ENCODE results near the gene CFAP97D2.
"Not testable (repeated sequence)": the region's sequence is repeated elsewhere in the genome, so short reads cannot be mapped to it uniquely, and the experiment has no call there.

Gene CFAP97D2

DNA sequence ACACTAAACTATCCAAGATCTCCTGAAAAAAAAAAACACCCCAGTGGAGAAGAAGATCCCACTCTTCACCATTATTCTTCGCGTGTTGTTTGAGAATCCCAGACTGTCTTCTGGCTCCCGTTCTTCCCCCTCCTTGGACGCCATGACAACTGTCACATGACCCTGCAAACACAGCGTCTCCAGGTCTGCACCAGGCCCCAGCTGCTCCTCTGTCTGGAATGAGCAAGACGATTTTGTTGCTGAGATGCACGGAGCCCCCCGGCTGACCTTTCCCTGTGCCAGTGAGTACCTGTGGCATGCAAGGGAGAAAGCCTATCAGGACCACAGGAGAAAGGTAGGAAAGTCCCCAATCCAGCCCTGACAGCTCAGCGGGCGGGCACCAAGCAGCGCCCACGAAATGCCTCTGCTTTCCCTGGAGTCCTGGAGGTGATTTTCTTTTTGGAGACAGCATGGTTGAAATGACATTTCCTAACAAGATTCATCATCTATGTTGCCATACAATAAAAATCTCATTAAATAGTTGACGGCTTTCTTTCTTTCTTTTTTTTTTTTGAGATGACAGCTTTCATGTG is at the start of gene CFAP97D2:
TSS of gene CFAP97D2 (plus strand) at position 171 of the 572 bp plus-strand sequence. CDS start at position 245, 74 bp downstream.
- no peak within 1 kb of the TSS for H3K4me3 ChIP-seq (ENCODE audit: low read depth, low read length)

DNA sequence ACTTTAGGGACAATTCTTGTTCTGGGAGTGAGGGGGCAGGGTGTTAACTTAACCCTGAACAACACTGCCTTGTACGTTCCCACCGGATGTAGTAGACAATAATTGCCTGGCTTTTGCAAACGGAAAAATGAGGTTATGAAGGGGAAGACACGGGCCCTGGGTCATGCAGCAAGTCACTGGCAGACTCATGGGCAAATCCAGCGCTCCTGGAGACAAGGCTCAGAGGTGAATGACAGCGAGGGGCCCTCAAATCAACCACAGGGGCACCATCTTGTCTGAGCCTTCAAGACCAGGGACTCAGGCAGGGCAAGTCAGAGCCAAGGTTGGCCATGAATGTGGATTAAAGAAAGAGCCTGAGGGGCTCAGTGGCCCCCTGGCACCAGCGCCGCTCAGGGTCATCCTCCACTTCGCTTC is 49.4 kb upstream of the CFAP97D2 start:
- no peak overlapping the region for H3K4me3 ChIP-seq (ENCODE audit: low read depth, low read length)

DNA sequence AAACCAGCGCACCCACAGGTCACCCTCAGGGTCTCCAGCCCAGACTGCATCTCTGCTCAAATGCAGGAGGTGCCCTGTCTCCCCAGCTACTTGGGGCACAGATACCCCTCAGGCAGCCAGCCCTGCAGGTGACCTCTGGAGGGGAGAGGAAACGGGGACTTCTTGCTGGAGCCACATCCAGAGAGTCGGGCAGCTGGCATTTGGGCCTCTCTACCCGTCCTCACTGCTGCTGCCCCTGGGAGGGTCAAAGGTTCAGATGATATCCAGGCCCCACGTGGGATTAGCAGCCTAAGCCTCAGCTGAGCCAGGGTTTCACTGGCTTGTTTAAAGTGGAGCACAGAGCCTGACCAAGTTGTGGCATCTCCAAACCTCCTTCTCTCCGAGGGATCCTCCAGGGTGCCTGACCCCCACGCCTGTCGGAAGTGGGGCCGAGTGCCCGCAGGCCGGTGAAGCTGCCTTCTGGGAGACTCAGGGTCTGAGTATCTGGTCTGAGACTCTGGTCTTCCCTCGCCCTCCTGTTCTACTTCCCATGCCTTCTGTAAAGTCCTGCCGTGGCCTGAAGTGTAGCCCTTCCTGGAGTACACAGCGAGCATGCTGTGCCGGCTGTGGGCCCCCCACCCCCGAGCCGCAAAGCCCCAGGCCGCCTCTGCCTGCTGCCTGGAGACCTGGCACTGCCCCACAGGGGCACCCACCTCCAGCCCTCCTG is 48.8 kb upstream of the CFAP97D2 start:
- no peak overlapping the region for H3K4me3 ChIP-seq (ENCODE audit: low read depth, low read length)

DNA sequence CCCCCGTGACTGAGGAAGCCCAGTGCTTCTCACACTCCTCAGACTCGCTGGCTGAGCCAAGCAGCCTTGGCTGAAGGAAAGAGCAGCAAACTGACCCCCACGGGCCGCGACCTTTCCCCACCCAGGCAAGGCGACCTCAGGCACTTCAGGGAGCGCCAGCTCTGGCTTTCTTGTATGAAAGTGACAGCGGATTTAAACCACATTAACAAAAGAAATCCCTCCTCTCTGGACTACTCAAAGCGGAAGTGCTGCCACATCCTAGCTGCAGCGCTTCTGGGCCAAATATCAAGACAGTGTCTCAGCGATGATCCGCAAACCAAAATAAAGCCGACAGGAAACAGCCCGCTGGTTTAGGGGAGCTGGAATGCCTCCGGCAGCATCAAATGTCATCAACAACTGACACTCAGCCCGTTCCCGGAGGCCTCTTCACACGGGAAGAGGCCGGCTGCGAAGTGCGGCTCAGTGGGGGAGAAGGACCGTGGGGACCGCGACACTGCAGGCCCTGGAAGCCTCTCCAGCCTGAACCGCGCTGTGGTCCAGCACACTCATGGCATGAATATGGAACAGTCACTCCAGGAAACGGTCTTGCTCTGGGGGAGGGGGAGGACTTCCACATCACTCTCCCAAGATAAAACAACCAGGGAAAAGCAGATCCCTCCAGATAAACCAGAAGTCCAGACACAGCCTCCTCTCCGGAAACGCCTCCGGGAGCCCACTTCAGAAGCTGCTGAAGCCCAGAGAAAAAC is 48.0 kb upstream of the CFAP97D2 start:
- peak overlapping the region; percentile 80 for H3K4me3 ChIP-seq (ENCODE audit: low read depth, low read length)

DNA sequence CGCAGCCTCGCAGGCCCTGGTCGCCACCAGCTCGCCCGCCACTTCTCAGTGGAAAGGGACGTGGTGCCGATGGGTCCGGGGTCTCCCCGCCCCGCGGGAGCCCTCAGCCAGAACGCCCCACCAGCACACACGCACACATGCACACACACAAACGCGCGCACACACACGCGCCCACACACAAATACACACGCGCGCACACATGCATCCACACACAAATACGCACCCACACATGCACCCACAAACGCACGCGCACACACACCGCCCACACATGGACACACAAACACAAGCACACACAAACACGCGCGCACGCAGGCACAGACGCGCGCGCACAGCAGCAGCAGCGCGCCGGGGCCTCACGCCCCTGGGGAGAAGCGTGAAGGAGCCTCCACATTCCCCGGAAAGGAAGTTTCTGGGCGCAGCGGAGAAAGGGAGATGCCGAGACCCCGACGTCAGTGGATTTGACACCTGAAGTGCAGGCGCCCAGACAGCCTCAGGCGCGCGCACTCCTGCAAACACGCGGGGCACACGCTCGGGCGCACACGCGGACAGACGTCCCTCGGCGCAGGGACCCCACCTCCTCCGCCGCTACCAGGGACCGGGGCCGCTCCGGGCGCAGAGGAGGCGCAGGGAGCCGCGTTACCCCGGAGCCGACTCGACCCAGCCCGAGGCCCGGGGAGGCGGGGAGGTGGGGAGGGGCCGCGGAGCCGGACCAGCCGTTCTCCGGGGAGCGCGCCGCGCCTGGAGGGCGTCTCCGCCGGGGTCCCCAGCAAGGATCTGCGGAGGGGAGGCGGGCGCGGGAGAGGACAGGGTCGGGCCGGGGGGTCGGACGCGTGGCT is 47.3 kb upstream of the CFAP97D2 start:
- peak overlapping the region; percentile 80 for H3K4me3 ChIP-seq (ENCODE audit: low read depth, low read length)

DNA sequence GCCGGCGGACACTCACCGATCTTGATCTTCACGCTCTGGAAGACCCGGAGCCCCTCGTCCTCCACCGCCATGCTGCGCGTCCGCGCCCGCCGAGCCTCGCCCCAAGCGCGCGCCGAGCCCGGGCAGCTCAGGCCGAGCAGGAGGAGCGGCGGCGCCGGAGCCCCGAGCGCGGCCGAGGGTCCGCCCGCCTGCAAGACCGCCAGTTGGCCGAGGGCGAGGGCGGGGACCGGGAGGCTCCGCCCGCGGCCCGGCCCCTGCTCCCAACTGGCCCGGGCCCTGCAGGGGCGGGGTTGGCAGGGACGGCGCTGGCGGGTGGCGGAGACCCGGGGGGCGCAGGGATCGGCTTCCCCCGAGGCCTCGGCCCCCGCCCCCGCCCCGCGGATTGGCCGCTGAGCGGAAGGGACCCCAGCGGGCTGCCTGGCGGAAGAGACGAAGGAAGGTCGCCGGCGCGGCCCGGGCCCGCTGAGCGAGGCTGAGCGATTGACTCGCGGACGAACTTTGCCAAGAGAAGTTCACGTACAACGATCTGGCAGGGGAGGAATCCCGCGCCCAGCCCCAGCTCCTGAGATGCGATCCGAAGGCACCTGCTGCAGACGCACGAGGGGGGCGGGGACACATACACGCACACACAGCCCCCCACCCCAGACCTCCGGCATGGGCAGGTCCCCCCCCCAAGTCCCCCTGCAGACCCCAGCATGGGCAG is 46.5 kb upstream of the CFAP97D2 start, which contains the start of gene RASA3:
TSS of gene RASA3 (minus strand) at position 205 of the 703 bp plus-strand sequence. CDS start at position 71, 134 bp downstream.
- H3K4me3 ChIP-seq (ENCODE audit: low read depth, low read length) = peak within 1 kb of the TSS; percentile 80

DNA sequence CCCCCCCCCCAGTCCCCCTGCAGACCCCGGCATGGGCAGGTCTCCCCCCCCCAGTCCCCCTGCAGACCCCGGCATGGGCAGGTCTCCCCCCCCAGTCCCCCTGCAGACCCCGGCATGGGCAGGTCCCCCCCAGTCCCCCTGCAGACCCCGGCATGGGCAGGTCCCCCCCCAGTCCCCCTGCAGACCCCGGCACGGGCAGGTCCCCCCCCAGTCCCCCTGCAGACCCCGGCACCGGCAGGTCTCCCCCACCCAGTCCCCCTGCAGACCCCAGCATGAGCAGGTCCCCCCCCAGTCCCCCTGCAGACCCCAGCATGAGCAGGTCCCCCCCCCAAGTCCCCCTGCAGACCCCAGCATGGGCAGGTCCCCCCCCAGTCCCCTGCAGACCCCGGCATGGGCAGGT is 45.9 kb upstream of the CFAP97D2 start:
- not testable (repeated sequence) for H3K4me3 ChIP-seq (ENCODE audit: low read depth, low read length)

DNA sequence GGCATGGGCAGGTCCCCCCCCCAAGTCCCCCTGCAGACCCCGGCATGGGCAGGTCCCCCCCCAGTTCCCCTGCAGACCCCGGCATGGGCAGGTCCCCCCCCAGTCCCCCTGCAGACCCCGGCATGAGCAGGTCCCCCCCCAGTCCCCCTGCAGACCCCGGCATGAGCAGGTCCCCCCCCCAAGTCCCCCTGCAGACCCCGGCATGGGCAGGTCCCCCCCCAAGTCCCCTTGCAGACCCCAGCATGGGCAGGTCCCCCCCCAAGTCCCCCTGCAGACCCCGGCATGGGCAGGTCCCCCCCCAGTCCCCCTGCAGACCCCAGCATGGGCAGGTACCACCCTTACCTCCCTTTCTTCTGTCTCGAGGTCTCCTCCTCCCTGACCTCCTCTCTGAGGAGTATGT is 45.5 kb upstream of the CFAP97D2 start:
- not testable (repeated sequence) for H3K4me3 ChIP-seq (ENCODE audit: low read depth, low read length)

DNA sequence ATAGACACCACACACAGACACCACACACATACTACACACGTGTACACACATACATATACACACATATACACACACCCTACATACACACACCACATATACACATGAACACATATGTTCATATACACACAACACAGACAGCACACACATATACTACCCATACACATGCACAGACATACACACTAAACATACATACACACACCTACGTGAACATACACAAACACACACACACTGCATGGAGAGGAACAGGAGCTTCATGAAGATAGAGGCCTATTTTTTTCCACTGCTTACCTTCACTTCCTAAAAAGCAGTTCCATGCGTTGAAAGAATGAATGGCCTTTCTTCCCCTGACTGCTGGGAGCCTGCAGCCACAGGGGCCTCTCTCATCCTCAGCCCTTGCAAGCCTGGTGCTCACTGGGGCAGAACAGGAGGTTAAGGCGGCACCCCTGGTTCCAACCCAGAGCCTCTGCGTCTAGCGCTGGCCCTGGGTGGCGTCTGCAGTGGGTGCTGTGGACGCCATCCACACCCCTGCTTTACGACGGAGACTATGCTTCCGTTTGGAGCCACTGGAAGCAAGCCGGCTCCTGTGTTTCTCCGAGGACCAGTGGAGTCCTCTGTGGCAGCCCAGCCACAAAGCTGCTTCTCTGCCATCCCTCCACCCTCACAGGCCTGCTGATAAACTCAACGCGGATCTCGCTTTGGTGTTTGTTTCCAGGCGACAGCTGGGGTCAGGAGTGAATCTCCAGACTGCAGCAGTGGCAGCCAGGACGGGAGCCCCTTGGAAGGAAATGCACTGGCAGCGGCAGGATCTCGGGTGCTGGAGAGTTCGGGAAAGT is 44.7 kb upstream of the CFAP97D2 start:
- no peak overlapping the region for H3K4me3 ChIP-seq (ENCODE audit: low read depth, low read length)

DNA sequence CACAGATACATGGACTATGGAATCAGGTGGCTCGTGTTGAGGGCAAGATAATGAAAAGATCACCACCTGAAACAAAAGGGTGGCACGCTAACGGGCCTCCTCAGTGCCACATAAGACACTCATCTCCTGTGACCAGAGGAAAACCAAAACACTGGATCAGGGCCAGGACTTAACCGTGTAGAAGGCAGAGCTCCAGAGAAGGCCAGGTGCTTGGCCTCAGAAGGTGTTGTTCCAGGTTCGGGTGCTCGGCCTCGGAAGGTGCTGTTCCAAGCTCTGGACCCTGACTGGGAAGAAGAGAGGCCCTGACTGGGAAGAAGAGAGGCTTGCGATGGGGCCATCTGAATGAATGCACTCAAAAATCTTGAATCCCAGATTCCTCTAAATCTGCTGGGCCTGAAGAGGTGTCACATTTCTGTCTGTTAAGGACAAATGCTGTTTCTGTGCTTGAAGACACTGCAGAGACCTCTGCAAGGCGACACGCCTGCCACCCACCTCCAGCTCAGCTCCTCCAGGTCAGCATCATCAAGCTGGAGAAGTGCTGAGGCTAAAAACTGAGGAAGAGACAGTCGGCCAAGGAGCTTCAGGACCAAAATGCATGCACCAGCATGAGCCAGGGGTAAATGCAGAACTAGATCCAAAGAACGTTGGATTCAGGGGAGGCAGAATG is 44.0 kb upstream of the CFAP97D2 start:
- H3K4me3 ChIP-seq (ENCODE audit: low read depth, low read length) = no peak overlapping the region

DNA sequence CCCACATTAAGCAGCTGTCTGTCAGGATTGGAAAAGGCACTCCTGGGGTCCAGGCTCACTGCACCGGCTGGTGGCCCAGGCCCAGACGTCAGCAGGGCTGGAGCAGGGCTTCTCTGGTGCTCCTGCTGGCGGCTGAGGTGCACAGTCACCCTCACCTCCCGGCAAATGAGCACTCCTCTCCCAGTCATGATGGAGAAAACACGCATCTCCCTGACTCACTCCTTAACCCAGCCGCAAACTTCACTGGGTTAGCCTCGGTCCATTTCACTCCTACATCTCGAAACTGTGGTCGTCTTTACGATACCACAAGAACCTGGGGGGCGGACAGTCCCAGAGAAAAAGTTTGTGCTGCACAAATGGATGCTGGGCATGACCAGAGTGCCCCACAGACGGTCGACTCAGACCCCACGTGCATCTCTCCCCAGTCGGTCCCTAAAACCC is 43.3 kb upstream of the CFAP97D2 start:
- no peak overlapping the region for H3K4me3 ChIP-seq (ENCODE audit: low read depth, low read length)

DNA sequence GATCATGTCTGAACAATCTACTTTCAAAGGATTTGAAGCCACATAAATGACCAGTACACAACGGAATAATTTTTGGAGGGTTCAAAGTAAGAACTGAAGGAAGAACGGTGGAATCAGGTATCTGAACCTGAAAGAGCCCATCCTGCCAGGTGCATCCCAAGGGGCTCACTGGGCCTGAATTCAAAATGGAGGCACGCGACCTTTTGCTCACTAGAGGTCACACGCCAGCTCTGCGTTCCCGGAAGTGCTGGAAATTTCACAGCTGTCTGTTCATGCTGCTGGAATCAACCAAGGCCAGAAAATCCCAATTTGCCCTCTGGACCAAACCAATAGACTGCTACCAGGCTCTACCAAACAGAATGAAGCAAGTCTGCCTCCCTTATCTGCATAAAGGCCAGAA is 42.5 kb upstream of the CFAP97D2 start:
- no peak overlapping the region for H3K4me3 ChIP-seq (ENCODE audit: low read depth, low read length)

DNA sequence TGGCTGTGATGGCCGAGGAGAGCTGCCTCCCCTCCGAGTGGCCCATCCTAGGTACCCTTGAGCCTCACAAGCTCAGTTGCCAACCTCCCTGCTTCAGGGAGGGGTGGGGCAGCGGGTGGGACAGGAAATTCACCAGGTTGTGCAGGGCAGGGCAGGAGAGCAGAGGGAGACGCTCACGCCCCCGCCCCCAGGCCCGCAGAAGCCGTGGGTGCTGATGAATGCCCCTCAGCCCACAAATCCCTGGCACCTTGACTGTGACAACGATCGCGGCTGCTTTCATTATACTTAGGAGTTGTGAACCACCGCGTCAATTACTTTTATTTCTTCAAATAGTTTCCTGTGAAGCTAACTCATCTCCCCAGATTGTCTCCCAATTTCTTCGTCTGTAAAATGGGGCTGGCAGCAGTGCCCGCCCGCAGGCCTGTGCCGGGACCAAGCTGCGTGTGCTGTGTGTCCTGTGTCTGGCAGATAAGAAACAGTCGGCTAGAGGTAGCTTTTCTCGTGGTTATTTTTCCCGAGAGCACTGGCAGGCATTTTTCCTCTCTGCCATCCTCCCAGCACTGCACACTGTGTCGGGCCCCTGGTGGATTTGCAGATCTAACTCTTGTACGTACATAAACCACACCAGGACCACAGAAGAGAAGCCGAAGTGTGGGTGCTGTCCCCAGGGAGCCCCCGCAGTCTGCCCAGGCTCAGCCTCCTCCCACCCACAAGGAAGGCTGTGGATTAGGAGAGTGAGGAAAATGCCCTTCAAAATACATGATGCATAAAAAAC is 38.7 kb upstream of the CFAP97D2 start:
- no peak overlapping the region for H3K4me3 ChIP-seq (ENCODE audit: low read depth, low read length)

DNA sequence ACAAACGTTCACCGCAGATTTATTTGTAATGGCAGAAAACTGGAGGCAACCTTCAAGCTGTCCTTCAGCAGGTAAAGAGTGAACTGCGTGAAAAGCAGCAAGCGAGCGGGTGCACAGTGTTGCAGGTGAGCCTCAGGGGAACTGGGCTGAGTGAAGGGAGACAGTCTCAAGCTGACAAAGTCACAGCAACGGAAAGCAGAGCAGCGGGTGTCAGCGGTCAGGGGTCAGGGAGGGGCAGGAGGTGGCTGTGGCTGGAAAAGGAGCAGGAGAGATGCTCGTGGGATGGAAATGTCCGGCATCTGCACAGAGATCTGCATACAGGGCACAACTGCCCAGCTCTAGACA is 38.2 kb upstream of the CFAP97D2 start:
- no peak overlapping the region for H3K4me3 ChIP-seq (ENCODE audit: low read depth, low read length)

DNA sequence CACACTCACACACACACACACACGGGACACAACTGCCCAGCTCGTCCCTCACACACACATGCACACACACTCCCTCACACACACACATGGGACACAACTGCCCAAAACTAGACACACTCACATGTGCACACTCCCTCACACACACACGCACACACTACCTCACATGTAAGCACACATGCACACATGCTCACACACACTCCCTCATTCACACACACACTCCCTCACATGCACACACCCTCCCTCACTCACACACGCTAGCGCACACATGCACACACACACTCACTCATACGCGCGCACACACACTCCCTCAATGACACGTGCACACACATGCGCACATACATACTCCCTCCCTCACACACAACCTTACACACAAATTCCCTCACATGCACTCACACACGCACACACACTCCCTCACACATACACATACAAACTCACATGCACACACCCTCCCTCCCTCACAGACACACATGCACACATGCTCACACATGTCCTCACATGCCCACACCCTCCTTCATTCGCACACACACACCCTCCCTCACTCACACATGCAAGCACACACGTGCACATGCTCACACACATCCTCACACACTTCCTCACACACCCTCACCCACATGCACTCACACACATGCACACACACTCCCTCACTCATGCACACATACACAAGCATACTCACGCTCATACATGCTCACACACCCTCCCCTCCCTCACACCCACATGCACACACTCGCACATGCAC is 37.6 kb upstream of the CFAP97D2 start:
- H3K4me3 ChIP-seq (ENCODE audit: low read depth, low read length) = no peak overlapping the region

DNA sequence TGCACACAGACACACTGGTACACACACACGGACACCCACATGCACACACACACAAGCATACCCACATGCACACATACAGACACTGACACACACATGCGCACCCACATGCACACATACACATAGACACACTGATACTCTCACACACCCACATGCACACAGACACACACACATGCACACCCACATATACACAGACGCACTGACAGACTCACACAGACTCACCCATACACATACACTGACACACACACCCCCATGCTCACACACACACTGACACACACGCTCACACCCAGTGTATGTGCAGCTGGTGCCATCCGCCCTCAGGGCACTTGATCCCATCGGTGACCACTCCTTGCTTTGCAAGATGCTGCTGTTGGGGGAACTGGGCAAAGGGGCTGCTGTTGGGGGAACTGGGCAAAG is 36.9 kb upstream of the CFAP97D2 start:
- H3K4me3 ChIP-seq (ENCODE audit: low read depth, low read length) = no peak overlapping the region

DNA sequence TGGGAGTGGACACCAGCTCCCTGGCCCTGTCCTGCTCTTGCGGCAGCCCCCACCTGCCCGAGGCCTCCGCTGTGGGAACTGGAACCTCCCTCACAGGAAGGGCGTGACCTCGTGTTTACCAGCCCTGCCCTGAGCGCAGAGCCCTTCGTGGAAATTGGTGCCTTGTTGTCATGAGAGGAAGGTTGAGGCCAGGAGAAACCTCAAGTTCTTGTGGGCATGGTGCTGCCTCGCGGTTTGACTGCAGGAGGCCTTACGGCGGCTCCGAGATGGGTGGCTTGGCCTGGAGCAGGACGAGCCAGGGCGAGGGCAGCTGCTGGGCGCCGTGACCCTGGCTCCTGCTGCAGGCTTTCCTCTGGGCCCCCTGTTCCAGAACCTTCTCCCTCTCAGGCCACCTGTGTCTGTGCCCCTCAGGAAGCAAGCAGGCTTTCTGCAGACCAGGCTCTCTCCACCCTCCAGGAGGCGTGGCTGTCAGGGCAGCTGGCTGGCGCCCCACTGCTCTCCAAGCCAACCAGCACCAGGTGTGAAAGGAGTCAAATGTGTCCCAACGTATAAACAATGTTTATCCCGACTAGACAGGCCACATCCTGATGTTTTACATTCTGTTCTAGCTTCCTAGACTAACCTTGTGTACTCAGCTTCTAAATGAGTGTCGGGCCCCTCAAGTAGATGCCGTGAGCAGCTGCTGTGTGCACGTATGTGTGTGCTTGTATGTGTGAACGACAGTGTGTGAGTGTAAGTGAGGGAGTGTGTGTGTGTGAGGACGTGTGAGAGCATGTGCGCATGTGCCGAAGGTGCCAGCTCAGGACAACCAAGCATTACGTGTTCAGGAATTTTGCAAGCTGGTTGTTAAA is 36.2 kb upstream of the CFAP97D2 start:
- H3K4me3 ChIP-seq (ENCODE audit: low read depth, low read length) = no peak overlapping the region
